ENCODE results near the gene CAGE1. TPM values are rescaled to one million over a fixed set of nuclear protein-coding genes. Genes with fewer than 3 reads are reported as not detected.

CAGE1 gene
- total and polyA plus RNA-seq, 2 experiments from 2014 or later, result 0.07 TPM; not detected in 1

GRCh38 chr6:7296602-7297001 is 92.9 kb downstream of the CAGE1 start (continued):
- TF ChIP-seq ZNF462 (CRISPR knock-in tag; IDR thresholded peaks at IDR 0.05) (no peak), ZNF331 (CRISPR knock-in tag; IDR thresholded peaks at IDR 0.05; ENCODE audit: low read depth) (no peak), POLR2AphosphoS5 (IDR thresholded peaks at IDR 0.05; ENCODE audit: low read depth) (no peak)

- Mint-ChIP-seq H3K27me3 (ENCODE audit: insufficient read depth, low read depth, poor library complexity) (no peaks in the 10 kb centered on the region), H3K4me3 (no peak overlapping the region), H3K4me1 (no peaks in the 10 kb centered on the region), H3K27ac (no peak overlapping the region), H3K36me3 (ENCODE audit: low read depth) (peaks cover 62% of the 10 kb centered on the region), H3K9me3 (no peaks in the 10 kb centered on the region)
- TF ChIP-seq ZNF462 (CRISPR knock-in tag; IDR thresholded peaks at IDR 0.05), result no peak
- ATAC-seq, result no peak
- Histone ChIP-seq H3K4me3 (no peak overlapping the region), H4K20me1 (replicated peaks; ENCODE audit: insufficient read depth) (no peaks in the 10 kb centered on the region; the same call in 1 of the 2 replicates), H3K27ac (ENCODE audit: low read depth) (no peak overlapping the region), H3K9me2 (ENCODE audit: insufficient read depth) (no peaks in the 10 kb centered on the region), H3K36me3 (ENCODE audit: insufficient read depth) (peaks cover 66% of the 10 kb centered on the region), H2AFZ (no peak overlapping the region), H3K4me2 (no peak overlapping the region), H3K79me2 (replicated peaks; ENCODE audit: insufficient read depth) (no peaks in the 10 kb centered on the region; the same call in 1 of the 2 replicates), H3K27me3 (ENCODE audit: insufficient read depth) (no peaks in the 10 kb centered on the region), H3F3A (replicated peaks; ENCODE audit: low read depth) (no peaks in the 10 kb centered on the region), H3K4me1 (ENCODE audit: insufficient read depth) (no peaks in the 10 kb centered on the region)
- DNase-seq (ENCODE audit: low spot score), result no peak
Observed at GRCh38 chr6:7295916-7296315, 93.6 kb downstream of the CAGE1 start.
